ENCODE data around the gene HNF1A.
A peak's percentile ranks its signal among the peaks of the same experiment; 100 is the strongest.

HNF1A gene

DNA sequence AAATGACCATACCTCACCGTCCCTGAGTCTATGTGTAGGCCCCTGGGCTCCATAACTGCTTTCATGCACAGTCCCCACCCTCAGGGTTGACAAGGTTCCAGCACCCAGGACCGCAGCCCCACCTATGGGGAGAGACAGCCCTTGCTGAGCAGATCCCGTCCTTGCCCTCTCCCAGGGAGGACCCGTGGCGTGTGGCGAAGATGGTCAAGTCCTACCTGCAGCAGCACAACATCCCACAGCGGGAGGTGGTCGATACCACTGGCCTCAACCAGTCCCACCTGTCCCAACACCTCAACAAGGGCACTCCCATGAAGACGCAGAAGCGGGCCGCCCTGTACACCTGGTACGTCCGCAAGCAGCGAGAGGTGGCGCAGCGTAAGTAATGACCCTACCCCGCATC lies 10.3 kb downstream of the HNF1A start:
- no peak for DNase-seq (ENCODE audit: low read depth in 3 of 3)

DNA sequence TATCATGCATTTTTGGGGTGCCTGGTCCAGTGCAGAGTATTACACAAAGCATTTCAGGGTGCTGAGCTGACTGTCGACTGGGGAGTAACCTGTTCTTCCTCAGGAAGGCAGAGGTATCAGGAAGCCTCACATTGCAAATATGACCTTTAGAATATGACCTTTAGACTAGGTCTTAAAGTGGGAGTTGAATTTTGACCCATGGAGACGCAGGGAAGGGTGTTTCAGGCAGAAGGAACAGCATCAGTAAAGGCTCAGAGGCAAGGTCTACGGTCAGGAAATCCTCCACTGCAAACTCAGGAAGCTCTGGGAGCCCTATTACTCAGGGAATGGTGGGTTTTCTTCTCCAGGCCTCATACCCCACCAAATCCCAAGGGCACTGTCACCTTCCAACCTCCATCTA lies 11.3 kb downstream of the HNF1A start:
- DNase-seq (ENCODE audit: low read depth in 3 of 3) = no peak

DNA sequence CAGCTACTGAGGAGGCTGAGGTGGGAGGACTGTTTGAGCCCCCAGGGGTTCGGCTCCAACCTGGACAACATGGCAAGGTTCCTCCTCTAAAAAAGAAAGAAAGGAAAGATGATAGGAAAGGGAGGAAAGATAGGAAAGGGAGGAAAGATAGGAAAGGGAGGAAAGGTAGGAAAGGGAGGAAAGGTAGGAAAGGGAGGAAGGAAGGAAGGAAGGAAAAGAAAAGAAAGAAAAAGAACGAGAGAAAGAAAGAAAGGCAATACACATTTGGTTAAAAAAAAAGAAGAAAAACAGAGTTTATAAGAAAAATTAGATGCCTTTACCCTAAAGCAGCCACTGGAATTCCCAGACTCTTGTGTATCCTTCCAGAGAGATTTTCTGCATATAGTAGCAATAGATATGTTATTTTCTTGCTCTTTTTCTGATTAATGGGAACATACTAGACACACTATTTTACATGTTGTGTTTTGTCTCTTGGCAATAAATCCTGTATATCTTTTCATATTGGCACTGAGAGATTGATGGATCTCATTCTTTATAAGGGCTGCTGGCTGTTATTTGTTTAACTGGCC lies 12.2 kb downstream of the HNF1A start:
- DNase-seq (ENCODE audit: low read depth in 3 of 3) = no peak

GRCh38 chr12:120991965-120992364 lies 13.6 kb downstream of the HNF1A start:
- DNase-seq (ENCODE audit: low read depth in 3 of 3) = no peak

DNA sequence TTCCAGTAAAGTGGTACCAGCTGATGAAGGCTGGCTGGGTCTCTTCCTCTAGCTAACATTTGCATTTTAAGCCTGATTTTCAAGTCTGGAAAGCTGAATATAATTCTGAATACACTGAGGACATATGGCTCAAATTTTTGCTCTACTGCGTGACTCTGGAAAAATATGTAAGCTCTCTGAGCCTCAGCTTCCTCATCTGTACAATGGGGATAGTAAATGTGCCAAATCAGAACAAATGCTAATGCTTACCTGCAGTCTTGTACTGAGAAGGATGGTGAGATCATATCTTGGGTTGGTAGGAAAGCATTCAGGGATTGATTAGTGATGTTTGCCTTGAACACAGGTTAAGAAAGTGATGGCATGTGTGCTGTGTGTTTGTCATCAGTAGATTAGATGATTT lies 14.6 kb downstream of the HNF1A start:
- no peak for DNase-seq (ENCODE audit: low read depth in 3 of 3)

GRCh38 chr12:120993496-120993895 lies 15.2 kb downstream of the HNF1A start:
- DNase-seq (ENCODE audit: low read depth in 3 of 3) = no peak

GRCh38 chr12:120994059-120994458 lies 15.7 kb downstream of the HNF1A start:
- no peak for DNase-seq (ENCODE audit: low read depth in 3 of 3)

DNA sequence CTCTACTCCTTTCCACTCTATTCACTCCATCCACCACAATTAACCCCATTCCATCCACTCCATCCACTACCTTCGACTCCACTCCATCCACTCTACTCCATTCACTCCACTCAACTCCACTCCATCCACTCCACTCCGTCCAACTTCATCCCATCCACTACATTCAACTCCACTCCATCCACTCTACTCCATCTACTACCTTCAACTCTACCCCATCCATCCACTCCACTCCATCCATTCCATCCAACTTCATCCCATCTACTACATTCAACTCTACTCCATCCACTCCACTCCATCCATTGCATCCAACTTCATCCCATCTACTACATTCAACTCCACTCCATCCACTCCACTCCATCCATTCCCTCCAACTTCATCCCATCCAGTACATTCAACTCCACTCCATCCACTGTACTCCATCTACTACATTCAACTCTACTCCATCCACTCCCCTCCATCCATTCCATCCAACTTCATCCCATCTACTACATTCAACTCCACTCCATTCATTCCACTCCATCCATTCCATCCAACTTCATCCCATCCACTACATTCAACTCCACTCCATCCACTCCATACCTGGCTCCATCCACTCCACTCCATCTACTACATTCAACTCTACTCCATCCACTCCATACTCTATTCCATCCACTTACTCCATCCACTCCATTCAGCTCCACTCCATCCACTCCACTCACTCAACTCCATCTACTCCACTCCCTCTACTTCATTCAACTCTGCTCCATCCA lies 16.4 kb downstream of the HNF1A start:
- no peak for DNase-seq (ENCODE audit: low read depth in 3 of 3)

DNA sequence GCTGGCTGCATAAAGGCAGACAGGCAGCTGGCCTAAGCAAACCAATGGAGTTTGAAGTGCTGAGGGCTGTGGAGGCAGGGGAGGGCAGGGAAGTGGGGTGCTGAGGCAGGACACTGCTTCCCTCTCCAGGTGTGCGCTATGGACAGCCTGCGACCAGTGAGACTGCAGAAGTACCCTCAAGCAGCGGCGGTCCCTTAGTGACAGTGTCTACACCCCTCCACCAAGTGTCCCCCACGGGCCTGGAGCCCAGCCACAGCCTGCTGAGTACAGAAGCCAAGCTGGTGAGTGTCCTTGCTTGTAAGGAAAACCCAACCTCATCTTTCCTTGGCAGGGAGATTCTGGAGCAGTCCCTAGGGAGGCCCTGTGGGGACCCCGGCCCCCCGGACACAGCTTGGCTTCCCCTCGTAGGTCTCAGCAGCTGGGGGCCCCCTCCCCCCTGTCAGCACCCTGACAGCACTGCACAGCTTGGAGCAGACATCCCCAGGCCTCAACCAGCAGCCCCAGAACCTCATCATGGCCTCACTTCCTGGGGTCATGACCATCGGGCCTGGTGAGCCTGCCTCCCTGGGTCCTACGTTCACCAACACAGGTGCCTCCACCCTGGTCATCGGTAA lies 17.9 kb downstream of the HNF1A start:
- no peak for DNase-seq (ENCODE audit: low read depth in 3 of 3)

DNA sequence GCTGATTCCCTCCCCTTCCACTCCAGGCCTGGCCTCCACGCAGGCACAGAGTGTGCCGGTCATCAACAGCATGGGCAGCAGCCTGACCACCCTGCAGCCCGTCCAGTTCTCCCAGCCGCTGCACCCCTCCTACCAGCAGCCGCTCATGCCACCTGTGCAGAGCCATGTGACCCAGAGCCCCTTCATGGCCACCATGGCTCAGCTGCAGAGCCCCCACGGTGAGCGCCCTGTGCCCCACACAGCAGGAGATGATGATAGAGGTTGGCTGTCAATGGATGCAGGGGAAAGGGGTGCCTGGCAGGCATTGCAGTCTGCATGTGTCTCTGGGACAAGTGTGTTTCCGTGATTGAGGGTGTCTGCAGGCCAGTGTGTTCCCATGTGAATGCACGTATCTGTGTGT lies 19.1 kb downstream of the HNF1A start:
- no peak for DNase-seq (ENCODE audit: low read depth in 3 of 3)

- DNase-seq (ENCODE audit: low read depth in 3 of 3) = no peak
Measured at GRCh38 chr12:120998435-120998834, 20.1 kb downstream of the HNF1A start.

DNA sequence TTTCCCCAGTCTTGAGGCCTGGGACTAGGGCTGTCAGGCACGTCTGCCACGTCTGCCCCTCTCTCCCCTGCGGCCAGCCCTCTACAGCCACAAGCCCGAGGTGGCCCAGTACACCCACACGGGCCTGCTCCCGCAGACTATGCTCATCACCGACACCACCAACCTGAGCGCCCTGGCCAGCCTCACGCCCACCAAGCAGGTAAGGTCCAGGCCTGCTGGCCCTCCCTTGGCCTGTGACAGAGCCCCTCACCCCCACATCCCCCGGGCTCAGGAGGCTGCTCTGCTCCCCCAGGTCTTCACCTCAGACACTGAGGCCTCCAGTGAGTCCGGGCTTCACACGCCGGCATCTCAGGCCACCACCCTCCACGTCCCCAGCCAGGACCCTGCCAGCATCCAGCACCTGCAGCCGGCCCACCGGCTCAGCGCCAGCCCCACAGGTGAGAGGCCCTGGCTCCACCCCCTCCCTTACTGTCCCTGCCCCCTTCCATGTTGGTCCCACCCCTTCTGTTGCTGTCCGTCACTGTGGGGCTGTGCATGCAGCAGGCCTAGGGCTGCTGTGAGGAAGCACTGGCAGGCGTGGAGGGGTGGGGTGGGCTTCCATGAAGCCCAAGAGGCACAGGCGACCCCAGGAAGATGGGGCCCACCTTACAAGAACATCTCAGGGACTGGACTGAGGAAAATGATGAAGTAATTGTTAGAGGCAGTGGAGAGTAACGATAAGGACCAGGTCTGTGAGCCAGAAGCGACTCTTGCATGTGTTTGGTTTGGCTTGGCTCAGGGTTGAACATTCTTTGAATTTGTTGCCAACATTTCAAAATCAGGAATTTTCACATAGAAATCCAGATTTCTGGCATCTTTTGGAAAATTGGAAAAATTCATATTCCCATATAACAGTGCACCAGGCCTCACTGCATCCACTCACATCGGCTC lies 21.1 kb downstream of the HNF1A start:
- DNase-seq (ENCODE audit: low read depth in 3 of 3) = no peak

DNA sequence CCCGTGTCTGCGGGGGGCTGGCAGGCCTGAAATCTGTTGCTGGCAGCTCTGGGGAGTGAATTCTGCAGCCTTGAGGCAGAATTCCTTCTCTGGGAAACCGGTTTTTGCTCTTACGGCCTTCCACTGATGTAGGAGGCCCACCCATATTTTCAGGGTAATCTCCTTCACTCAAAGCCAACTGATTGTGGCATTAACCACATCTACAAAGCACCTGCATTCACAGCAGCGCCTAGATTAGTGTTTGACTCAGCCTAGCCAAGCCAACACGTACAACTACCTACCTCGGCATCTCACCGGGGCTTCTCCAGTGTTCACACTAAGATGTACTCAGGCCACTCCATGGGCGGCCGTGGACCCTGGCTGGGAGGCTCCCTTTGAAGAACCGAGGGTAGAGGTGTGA lies 22.2 kb downstream of the HNF1A start:
- no peak for DNase-seq (ENCODE audit: low read depth in 3 of 3)

GRCh38 chr12:121001060-121001459 lies 22.7 kb downstream of the HNF1A start:
- DNase-seq (ENCODE audit: low read depth in 3 of 3) = no peak

DNA sequence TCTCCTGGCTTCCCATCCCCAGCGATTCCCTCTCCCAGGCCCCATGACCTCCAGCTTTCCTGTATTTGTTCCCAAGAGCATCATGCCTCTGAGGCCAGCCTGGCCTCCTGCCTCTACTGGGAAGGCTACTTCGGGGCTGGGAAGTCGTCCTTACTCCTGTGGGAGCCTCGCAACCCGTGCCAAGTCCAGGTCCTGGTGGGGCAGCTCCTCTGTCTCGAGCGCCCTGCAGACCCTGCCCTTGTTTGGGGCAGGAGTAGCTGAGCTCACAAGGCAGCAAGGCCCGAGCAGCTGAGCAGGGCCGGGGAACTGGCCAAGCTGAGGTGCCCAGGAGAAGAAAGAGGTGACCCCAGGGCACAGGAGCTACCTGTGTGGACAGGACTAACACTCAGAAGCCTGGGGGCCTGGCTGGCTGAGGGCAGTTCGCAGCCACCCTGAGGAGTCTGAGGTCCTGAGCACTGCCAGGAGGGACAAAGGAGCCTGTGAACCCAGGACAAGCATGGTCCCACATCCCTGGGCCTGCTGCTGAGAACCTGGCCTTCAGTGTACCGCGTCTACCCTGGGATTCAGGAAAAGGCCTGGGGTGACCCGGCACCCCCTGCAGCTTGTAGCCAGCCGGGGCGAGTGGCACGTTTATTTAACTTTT lies 23.6 kb downstream of the HNF1A start:
- no peak for DNase-seq (ENCODE audit: low read depth in 3 of 3)

- no peak for DNase-seq (ENCODE audit: low read depth in 3 of 3)
Measured at GRCh38 chr12:121003650-121004049, 25.3 kb downstream of the HNF1A start.

GRCh38 chr12:121004253-121004815 lies 26.0 kb downstream of the HNF1A start:
- no peak for DNase-seq (ENCODE audit: low read depth in 3 of 3)

GRCh38 chr12:121005346-121005815 lies 27.0 kb downstream of the HNF1A start:
- peak; percentile 9 to 45 (median 28) for DNase-seq (ENCODE audit: low read depth in 3 of 3)

GRCh38 chr12:121008347-121009098 lies 30.2 kb downstream of the HNF1A start:
- no peak for DNase-seq (ENCODE audit: low read depth in 3 of 3)

GRCh38 chr12:121009741-121010140 lies 31.4 kb downstream of the HNF1A start:
- DNase-seq (ENCODE audit: low read depth in 3 of 3) = no peak

DNA sequence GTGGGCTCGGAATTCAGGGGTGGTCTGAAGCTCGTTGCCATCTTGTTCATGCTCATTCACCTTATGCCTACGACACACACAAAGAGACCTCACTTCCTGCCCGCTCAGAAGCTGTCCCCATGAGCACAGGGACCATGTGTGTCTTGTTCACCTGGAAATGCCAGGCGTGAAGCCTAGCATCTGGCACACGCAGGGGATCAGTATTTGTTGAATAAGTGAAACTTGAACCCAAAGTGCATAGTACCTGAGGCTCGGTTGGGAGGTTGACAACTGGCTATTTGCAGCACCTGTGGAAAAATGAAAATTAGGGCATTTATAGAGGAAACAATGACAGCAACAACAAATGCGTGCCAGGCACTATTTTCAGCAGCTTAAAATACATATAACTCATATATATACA lies 32.5 kb downstream of the HNF1A start:
- DNase-seq (ENCODE audit: low read depth in 3 of 3) = no peak

Measured in stimulated activated CD4-positive, alpha-beta T cell treated with anti-CD3 and anti-CD28 coated beads, TNF-alpha, amount 100 ng/mL, for 24 hours (primary cell).